Hippocampal formation (tissue), 2 donors: Measurements from ENCODE around the gene LSM2.
"Not testable (repeated sequence)": the region's sequence is repeated elsewhere in the genome, so short reads cannot be mapped to it uniquely, and the experiment has no call there.

Source experiments
- DNase-seq, 2 donors: peaks; one replicate each; lab custom pipeline; 2025; lab: John Stamatoyannopoulos, UW

The LSM2 gene

GRCh38 chr6:31806470-31807272 is at the start of gene LSM2:
TSS of gene LSM2 (minus strand) at chr6:31806966. CDS start at chr6:31806757, 209 bp downstream.
- DNase-seq = peak; percentile 94 to 95

- not testable (repeated sequence) for DNase-seq
Observed at GRCh38 chr6:31851980-31852718, 45.4 kb upstream of the LSM2 start.

GRCh38 chr6:31851485-31851832 is 44.7 kb upstream of the LSM2 start:
- DNase-seq = no peak

GRCh38 chr6:31850765-31851484 is 44.2 kb upstream of the LSM2 start:
- no peak for DNase-seq

GRCh38 chr6:31847276-31847978 is 40.7 kb upstream of the LSM2 start:
- DNase-seq = no peak

- DNase-seq = no peak
Observed at GRCh38 chr6:31844507-31844906, 37.7 kb upstream of the LSM2 start.

- DNase-seq = no peak
Observed at GRCh38 chr6:31842053-31842452, 35.3 kb upstream of the LSM2 start.

- DNase-seq = not testable (repeated sequence)
Observed at GRCh38 chr6:31839779-31840126, 33.0 kb upstream of the LSM2 start.

- no peak for DNase-seq
Observed at GRCh38 chr6:31838968-31839367, 32.2 kb upstream of the LSM2 start.

- DNase-seq = not testable (repeated sequence)
Observed at GRCh38 chr6:31838114-31838553, 31.4 kb upstream of the LSM2 start.

- no peak for DNase-seq
Observed at GRCh38 chr6:31837369-31838113, 30.8 kb upstream of the LSM2 start.

GRCh38 chr6:31836474-31837368 is 30.0 kb upstream of the LSM2 start:
- no peak for DNase-seq

GRCh38 chr6:31836047-31836473 is 29.3 kb upstream of the LSM2 start:
- no peak for DNase-seq

- DNase-seq = peak; percentile 83 to 87
Observed at GRCh38 chr6:31834367-31835250, 27.8 kb upstream of the LSM2 start.

- DNase-seq = no peak
Observed at GRCh38 chr6:31831350-31832215, 24.8 kb upstream of the LSM2 start.

- no peak for DNase-seq
Observed at GRCh38 chr6:31830886-31831335, 24.1 kb upstream of the LSM2 start.

GRCh38 chr6:31829633-31830283 is 23.0 kb upstream of the LSM2 start:
- DNase-seq = peak in 1 of 2 donors; percentile 82
